ENCODE measurements around the gene CA10.

DNA sequence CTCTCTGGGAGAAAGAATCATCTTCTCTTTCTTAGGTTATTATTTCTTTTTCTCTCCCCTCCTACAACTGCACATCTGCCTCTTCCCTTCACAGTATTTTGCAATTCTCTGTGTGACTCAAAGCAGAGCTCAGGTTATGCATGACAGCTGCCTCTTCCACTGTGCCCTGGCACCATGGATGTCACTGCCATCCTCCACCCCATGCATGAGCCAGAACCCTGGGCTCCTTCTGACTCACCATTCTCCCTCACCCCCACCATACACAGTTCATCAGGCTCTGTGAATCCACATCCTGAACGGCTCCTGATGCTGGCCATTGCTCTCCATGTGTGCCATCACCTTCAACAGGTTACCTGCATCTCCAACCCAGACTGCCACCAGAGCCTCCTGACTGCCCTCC lies 23.9 kb downstream of the CA10 start:
- TF ChIP-seq, protein P1, sequence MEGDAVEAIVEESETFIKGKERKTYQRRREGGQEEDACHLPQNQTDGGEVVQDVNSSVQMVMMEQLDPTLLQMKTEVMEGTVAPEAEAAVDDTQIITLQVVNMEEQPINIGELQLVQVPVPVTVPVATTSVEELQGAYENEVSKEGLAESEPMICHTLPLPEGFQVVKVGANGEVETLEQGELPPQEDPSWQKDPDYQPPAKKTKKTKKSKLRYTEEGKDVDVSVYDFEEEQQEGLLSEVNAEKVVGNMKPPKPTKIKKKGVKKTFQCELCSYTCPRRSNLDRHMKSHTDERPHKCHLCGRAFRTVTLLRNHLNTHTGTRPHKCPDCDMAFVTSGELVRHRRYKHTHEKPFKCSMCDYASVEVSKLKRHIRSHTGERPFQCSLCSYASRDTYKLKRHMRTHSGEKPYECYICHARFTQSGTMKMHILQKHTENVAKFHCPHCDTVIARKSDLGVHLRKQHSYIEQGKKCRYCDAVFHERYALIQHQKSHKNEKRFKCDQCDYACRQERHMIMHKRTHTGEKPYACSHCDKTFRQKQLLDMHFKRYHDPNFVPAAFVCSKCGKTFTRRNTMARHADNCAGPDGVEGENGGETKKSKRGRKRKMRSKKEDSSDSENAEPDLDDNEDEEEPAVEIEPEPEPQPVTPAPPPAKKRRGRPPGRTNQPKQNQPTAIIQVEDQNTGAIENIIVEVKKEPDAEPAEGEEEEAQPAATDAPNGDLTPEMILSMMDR (IDR thresholded peaks at IDR 0.05), result no peak
- TF ChIP-seq POLR2AphosphoS5 (IDR thresholded peaks at IDR 0.05), result no peak
- TF ChIP-seq POLR2A (IDR thresholded peaks at IDR 0.05), result no peak
